Keratinocyte (primary cell): ENCODE data around the gene G3BP2. TPM values are rescaled to one million over a fixed set of nuclear protein-coding genes. Genes with fewer than 3 reads are reported as not detected.

Experiments
- DNase-seq: peaks from one replicate; pipeline ENCODE4 v3.0.0-alpha.2; 2011; ENCODE audit warnings: low read depth, missing footprints, low spot score
- FAIRE-seq: peaks from 2 replicates; lab custom pipeline; 2011; peaks lifted over from hg19 to GRCh38; lab: Jason Lieb, UNC
- H2AFZ ChIP-seq: 2 replicates; pipeline ENCODE4 v1.6.0; 2012; ENCODE audit warnings: low read length, control low read depth, inconsistent platforms; ENCODE audit not compliant: control insufficient read depth
- H3K27ac ChIP-seq: 2 replicates; pipeline ENCODE4 v1.5.1; 2011; ENCODE audit warnings: low read length; ENCODE audit not compliant: control insufficient read depth, insufficient read depth
- H3K27me3 ChIP-seq: 3 replicates; pipeline ENCODE4 v1.6.0; 2011; ENCODE audit warnings: low read length; ENCODE audit not compliant: control insufficient read depth, insufficient read depth; ENCODE audit errors: extremely low read depth
- H3K36me3 ChIP-seq, 2 experiments: 2 replicates in 1 of 2; 3 replicates in 1 of 2; pipeline ENCODE4 v1.5.1; 2011; ENCODE audit warnings: low read length in 2 of 2, mild to moderate bottlenecking in 1 of 2; ENCODE audit not compliant: control insufficient read depth in 2 of 2, insufficient read depth in 2 of 2; ENCODE audit errors: extremely low read depth in 1 of 2
- H3K4me1 ChIP-seq: 3 replicates; pipeline ENCODE4 v1.5.1; 2011; ENCODE audit warnings: low read length; ENCODE audit not compliant: control insufficient read depth, insufficient read depth; ENCODE audit errors: extremely low read depth
- H3K4me2 ChIP-seq: 3 replicates; pipeline ENCODE4 v1.6.0; 2011; ENCODE audit warnings: low read depth, low read length; ENCODE audit not compliant: control insufficient read depth, insufficient read depth; ENCODE audit errors: extremely low read depth
- H3K4me3 ChIP-seq, 3 experiments: fragments of 200-600 bp in 1 of 3; sonication (generic) in 1 of 3; 2 replicates in 2 of 3; 3 replicates in 1 of 3; pipeline ENCODE4 v1.5.1; 2011 to 2016; ENCODE audit warnings: low read length in 3 of 3, mild to moderate bottlenecking in 3 of 3, control low read depth in 2 of 3, inconsistent platforms in 1 of 3, low read depth in 1 of 3, mixed read lengths in 1 of 3, mixed run types in 1 of 3, moderate library complexity in 1 of 3; ENCODE audit not compliant: control insufficient read depth in 2 of 3, insufficient read depth in 2 of 3; ENCODE audit errors: extremely low read depth in 1 of 3
- H3K79me2 ChIP-seq: 2 replicates; pipeline ENCODE4 v1.6.0; 2012; ENCODE audit warnings: low read length; ENCODE audit not compliant: control insufficient read depth, insufficient read depth
- H3K9ac ChIP-seq: 3 replicates; pipeline ENCODE4 v1.6.0; 2011; ENCODE audit warnings: low read length; ENCODE audit not compliant: control insufficient read depth, insufficient read depth; ENCODE audit errors: extremely low read depth
- H3K9me1 ChIP-seq: 3 replicates; pipeline ENCODE4 v1.6.0; 2011; ENCODE audit warnings: low read length; ENCODE audit not compliant: control insufficient read depth, insufficient read depth; ENCODE audit errors: extremely low read depth
- H3K9me3 ChIP-seq: 2 replicates; pipeline ENCODE4 v1.5.1; 2012; ENCODE audit warnings: low read depth, low read length; ENCODE audit not compliant: control insufficient read depth
- H4K20me1 ChIP-seq: 3 replicates; pipeline ENCODE4 v1.6.0; 2011; ENCODE audit warnings: low read length; ENCODE audit not compliant: control insufficient read depth, insufficient read depth; ENCODE audit errors: extremely low read depth
- CTCF ChIP-seq, 3 experiments: IDR thresholded peaks in 1 of 3; conservative IDR thresholded peaks in 1 of 3; optimal IDR thresholded peaks in 1 of 3; 2 replicates in 2 of 3; 3 replicates in 1 of 3; pipeline versions ENCODE3 to v1.5.1; 2011; ENCODE audit warnings: low read length in 3 of 3, mild to moderate bottlenecking in 3 of 3, moderate library complexity in 2 of 3, control low read depth in 1 of 3, inconsistent platforms in 1 of 3; ENCODE audit not compliant: insufficient read depth in 2 of 3; ENCODE audit errors: extremely low read depth in 1 of 3
- EZH2 ChIP-seq: IDR thresholded peaks from one replicate; pipeline ENCODE4 v1.6.1; 2012; ENCODE audit warnings: inconsistent platforms, mild to moderate bottlenecking, low read length, moderate library complexity
- dilution Hi-C: fragments of 300-500 bp; cut with MboI; formaldehyde crosslinking; loops from one replicate; pipeline ENCODE4 v1.7.0; 2020; ENCODE audit warnings: low sequenced_read_pairs; ENCODE audit not compliant: extremely low pct_ligation_motif_present
- polyA plus RNA-seq, 5 experiments: library from polyadenylated mRNA; depleted of rRNA in 3 of 5; stranded (reverse) in 3 of 5; stranded (forward) in 1 of 5; unstranded in 1 of 5; fragments of >200 nt; gene quantifications; 1 replicate in 1 of 5; 2 replicates in 3 of 5; 3 replicates in 1 of 5; pipeline versions ENCODE4 v1.2.1 to v1.2.3, GENCODE V29; 2011 to 2012; ENCODE audit warnings: missing spikeins in 2 of 5, low read depth in 1 of 5, low replicate concordance in 1 of 5

The G3BP2 gene
- polyA plus RNA-seq, 1 donor (not counting 4 experiments of a cell fraction or from before 2014, with no cell fraction given) = 137 TPM

DNA sequence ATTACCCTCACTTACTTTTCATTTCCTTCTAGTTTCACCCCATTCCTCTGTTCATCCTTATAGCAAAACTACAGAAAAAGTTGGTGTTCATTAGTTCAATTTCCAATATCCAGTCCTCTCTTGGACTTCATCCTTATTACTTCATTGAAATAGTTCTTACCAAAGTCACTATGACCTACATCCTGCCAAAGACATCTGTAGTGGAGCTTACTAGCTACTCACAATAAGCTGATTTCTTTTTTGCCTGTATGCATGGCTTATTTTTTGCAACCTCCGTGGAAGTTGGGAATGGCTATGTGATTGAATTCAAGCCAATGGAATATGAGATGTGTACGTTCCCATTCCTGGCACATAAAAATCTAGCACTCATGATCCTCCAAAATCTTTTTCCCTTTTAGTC, 38.3 kb downstream of the G3BP2 start:
- FAIRE-seq (no peak), DNase-seq (no peak)
- no peak overlapping the region for H3K4me2 ChIP-seq
- H3K27me3 ChIP-seq = no peaks in the 10 kb centered on the region
- H3K4me3 ChIP-seq = no peak overlapping the region
- peaks cover 11% of the 10 kb centered on the region for H3K4me1 ChIP-seq
- dilution Hi-C loops = no loop called here
- no peak overlapping the region for H3K9ac ChIP-seq
- no peaks in the 10 kb centered on the region for H3K79me2 ChIP-seq
- no peaks in the 10 kb centered on the region for H3K9me3 ChIP-seq
- no peaks in the 10 kb centered on the region for H4K20me1 ChIP-seq
- H3K36me3 ChIP-seq = no peaks in the 10 kb centered on the region
- no peak overlapping the region for H2AFZ ChIP-seq
- no peak overlapping the region for H3K27ac ChIP-seq
- no peaks in the 10 kb centered on the region for H3K9me1 ChIP-seq
- no peak for TF ChIP-seq EZH2
- no peak for TF ChIP-seq CTCF (optimal IDR thresholded peaks at IDR 0.05 in 1 of 3, IDR thresholded peaks at IDR 0.05 in 1 of 3, conservative IDR thresholded peaks at IDR 0.05 in 1 of 3; ENCODE audit: extremely low read depth in 1 of 3, insufficient read depth in 2 of 3, low read length in 3 of 3)

DNA sequence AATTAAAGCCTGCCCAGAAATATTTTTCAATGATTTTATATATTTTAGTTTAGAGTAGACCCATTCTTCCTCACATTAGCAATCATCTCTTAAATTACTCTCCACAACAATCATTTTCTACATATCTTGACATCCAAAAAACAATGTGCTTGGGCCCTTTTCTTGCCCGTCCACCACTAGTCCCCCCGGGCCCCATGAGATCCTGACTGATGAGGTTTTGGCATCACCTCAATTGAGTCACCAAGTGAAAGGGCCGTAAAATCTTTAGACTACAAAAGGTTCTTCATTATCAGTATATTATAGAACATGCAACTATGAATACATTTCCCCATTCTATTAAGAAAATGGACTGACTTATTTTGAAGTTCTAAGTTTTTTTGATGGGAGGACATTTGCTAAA, 38.9 kb downstream of the G3BP2 start:
- dilution Hi-C loops = no loop called here
- H3K9me1 ChIP-seq = no peaks in the 10 kb centered on the region
- no peaks in the 10 kb centered on the region for H4K20me1 ChIP-seq
- H3K4me3 ChIP-seq = no peak overlapping the region
- DNase-seq (no peak), FAIRE-seq (no peak)
- TF ChIP-seq EZH2 = no peak
- no peak for TF ChIP-seq CTCF (optimal IDR thresholded peaks at IDR 0.05 in 1 of 3, IDR thresholded peaks at IDR 0.05 in 1 of 3, conservative IDR thresholded peaks at IDR 0.05 in 1 of 3; ENCODE audit: extremely low read depth in 1 of 3, insufficient read depth in 2 of 3, low read length in 3 of 3)
- no peaks in the 10 kb centered on the region for H3K79me2 ChIP-seq
- no peak overlapping the region for H2AFZ ChIP-seq
- no peaks in the 10 kb centered on the region for H3K27me3 ChIP-seq
- H3K36me3 ChIP-seq = no peaks in the 10 kb centered on the region
- no peak overlapping the region for H3K27ac ChIP-seq
- H3K4me1 ChIP-seq = peaks cover 11% of the 10 kb centered on the region
- H3K9ac ChIP-seq = no peak overlapping the region
- no peaks in the 10 kb centered on the region for H3K9me3 ChIP-seq
- H3K4me2 ChIP-seq = no peak overlapping the region
